ENCODE results near the gene WNT16.
"Not testable (repeated sequence)": the region's sequence is repeated elsewhere in the genome, so short reads cannot be mapped to it uniquely, and the experiment has no call there.

Gene WNT16

DNA sequence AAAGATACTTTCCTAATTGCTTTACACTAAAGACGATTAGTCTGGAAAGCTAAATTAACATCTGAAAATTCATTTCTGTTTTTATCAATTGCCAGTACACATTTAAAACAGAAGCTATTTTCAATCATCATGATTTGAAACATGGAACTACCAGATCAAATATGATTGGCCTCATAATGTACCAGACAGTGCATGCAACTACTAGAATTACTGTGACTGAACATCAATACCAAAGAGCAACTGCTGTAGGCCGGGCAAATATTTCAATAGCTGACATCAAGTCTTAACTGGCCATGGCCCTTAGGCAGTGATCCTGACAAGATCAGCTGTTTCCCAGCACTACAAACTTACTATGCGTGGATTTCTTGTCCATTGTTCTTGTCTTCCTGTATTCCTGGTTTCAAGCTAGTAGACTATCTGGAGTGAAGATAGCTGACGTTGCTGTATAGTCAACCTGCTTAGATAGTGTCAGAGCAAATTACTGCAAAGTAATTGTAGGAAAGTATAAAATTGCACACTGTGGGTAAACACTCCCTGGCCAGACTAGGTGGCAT is 21.7 kb upstream of the WNT16 start:
- DNase-seq = no peak

DNA sequence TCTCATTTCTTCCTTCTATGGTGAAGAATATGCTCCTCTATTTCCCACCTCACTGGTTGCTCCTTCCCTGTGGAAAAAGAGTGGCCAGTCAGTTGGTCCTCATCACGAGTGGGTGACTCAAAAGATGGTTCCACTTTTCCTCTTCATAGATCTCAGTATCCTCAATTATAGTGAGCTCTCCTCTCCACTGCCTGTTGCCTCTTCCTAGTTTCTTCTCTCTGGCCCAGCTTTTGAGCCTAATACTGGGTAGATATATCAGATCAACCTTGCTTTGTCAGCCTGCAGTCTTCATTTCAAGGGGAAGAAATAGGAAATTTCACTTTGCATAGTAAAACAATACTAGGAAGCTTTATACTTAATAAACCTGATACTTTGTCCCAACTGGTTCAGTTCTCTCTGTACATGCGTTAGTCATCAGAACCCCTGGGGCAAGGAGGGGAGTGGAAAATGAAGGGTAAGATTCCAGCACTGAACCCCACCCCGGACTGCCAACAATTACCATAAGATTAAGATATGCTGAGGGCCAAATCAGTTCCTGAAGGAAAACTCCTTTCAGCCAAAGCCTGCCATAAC is 15.5 kb upstream of the WNT16 start:
- DNase-seq = no peak

DNA sequence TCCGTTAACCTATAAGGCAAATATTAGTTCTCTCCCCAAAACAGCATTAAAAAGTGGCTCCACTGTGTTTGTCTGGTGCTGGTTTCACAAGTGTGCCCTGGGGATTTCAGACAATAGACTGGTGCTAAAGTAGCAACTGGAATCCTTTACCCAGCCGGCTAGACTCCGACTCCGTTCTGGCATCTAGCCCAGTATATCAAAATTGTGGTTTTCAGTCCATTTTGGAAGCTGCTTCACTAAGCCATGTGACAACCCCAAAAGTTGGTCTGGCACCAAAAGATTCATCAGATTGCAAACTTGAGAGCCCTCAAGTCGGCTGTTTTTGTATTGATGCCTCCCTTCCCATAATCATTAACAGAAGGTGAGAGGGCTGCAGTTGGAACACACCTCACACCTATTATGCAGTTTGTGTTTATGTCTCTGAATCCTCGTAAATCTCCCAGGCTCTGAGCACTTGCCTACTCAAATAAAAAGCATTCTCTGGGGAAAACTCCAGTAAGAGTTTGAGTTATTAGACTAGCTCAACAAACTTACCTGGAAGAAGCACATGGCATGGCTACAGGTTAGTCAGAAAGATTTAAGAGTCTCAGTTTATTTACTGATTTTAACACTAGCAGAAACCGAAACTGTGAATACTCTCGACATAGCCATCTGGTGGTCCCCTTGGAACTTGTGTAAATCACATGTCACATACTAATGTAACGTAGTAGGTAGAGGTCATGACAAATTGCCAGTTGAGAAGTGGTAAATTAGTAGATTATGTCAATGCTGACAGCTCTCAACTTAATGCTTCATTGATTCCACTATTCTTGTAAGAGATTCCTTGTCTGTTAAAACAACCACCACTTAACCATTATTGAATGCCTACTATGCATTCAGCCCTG is 14.8 kb upstream of the WNT16 start:
- no peak for DNase-seq

DNA sequence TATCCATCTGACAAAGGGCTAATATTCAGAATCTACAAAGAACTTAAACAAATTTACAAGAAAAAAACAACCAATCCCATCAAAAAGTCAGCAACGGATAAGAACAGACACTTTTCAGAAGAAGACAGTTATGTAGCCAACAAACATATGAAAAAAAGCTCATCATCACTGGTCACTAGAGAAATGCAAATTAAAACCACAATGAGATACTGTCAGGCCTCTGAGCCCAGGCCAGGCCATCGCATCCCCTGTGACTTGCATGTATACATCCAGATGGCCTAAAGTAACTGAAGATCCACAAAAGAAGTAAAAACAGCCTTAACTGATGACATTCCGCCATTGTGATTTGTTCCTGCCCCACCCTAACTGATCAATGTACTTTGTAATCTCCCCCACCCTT is 13.6 kb upstream of the WNT16 start:
- DNase-seq = not testable (repeated sequence)

DNA sequence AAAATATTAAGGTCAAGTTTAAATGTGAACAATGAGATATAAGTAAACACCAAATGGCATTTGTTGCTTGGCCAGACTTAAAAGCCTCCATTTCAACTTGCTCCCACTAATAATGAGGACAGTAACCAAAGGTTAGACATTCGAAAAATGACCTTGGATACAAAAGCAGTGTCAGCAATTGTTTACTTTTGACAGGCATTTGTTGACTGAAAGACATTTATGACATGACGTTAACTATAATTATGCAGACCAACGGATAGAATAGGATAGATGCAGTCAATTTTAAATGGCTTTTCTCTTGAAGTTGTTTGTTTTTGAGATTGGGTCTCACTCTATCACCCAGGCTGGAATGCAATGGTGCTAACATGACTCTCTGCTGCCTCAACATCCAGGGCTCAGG is 6.3 kb upstream of the WNT16 start:
- DNase-seq = no peak

DNA sequence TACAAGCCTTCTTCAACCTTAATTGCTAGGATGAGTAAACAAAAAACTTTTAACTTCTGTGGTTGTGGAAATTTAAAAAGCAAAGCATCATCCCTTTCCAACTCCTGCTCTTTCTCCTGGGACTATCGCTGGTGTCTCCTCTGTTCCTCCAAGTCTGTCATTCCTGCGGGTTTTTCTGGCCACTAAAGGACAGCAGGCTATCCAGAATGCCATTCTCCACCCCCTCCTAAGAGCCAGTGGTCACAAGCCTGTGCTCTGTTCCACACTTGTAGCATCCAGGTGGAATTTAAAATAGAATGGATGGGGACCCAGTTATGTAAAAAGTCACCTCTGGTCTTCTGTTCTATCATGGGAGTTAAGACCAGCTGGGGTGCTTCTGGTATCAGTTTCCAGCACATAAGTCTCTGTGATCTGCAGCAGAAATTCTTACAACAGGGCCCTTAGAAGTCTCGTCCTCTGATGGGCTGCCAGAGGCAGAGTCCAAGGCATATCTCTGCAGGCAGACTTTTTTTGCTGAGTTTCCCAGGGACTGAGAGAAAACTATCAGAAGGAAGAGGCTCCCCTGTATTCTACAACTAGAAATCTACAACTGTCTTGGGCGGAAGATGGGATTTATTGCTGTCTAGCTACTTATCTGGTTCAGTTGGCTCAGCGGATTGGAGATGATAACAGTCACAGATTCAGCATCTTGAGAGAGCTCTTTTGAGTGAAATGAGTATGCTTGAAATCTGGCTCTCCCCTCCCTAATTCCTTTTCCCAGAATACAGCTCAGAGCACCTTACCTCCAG is 5.1 kb upstream of the WNT16 start:
- DNase-seq = no peak

DNA sequence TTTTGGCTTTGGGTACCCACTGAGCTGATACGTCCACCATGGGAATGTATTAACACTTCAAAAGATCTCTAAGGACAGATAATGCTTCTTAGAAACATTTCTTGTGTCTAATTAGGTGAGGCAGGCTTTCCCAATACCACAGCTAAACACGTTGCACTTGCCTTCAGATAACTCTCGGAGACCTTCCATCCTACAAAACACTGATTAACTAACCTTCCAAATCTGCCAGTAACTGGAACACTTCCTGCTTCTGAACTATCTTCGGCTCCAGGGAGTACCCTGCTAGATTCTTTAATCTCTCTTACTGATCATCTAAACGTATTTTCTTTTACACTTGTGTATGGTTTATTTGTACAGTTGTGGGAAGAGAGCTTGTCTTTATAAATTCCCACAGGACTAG is 1.1 kb upstream of the WNT16 start:
- no peak for DNase-seq

DNA sequence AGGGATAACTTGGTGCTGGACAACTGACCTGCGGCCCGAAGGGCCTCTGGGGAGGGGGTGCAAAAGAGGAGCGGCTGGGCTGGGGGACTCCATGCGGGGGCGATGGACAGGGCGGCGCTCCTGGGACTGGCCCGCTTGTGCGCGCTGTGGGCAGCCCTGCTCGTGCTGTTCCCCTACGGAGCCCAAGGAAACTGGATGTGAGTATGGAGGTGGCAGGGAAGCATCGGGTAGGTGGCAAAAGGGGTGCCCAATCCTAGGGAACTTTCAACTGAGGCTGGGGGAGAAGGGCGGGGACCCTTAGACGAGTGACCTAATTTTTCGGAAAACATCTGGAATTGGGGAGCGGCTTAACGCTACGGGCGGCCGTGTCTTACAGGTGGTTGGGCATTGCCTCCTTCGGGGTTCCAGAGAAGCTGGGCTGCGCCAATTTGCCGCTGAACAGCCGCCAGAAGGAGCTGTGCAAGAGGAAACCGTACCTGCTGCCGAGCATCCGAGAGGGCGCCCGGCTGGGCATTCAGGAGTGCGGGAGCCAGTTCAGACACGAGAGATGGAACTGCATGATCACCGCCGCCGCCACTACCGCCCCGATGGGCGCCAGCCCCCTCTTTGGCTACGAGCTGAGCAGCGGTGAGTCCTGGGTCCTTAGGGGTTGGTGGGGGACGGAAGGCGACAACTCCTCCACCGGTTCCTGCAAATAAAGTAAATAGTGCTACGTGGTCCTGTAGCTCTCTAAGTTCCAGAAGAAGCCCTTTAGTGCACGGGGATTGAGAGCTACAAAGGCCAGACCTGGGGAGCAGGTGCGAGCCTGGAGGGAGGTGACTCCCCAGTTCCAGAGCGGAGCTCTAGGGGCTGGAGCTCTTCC is 622 bp downstream of the WNT16 start:
- no peak for DNase-seq

DNA sequence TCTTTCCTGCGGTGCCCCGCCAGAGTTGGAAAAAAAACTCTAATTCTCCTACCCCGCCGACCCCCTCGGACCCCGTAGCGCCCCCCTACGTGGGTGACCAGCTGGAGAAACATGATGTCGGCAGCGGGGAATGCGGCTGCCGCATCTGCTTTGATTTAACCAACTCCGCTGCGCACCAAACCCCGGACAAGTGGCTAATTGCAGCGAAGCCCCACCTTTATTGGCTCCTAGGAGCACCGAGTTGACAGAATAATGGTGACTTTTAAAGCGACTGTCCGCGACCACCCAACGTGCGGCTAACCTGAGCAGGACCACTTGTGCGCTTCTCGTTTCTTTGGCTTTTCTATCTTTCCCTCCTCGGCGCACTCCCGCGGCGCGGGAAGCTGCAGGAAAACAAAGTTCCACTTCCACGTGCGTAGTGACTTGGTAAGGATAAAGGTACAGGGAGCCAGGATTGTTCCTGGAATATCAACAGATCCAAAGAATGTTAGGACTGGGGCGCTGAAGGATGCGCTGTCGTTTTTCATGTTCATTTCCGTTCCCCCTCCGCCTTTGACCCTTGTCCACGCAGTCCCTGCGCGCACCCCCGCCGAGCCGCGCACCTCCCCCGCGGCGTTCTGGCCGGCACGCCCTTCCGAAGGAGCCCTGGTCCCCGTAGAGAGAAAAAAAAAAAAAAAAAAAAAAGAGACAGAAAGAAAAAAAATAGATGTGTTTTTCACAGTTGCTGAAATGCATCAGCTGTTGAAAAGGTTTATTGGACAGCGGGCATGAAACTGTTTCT is 1.4 kb downstream of the WNT16 start:
- no peak for DNase-seq

DNA sequence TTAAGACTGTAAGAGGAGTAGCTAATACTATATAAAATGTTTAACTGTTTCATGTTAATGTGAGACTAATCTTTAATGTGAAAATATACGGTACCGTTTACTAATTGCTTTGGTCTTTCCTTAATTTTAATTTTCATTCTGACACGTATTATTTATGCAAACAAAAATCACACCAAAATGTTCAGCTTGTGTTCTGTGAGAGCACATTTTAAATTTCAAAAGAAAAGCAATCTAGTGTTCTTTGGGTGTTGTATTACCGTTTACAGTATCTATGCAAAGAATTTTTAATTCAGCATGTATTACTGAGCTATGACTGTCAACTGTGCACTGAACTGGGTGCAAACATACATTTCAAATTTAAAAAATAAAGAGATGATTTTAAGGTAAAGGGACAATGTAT is 2.2 kb downstream of the WNT16 start:
- DNase-seq = no peak

DNA sequence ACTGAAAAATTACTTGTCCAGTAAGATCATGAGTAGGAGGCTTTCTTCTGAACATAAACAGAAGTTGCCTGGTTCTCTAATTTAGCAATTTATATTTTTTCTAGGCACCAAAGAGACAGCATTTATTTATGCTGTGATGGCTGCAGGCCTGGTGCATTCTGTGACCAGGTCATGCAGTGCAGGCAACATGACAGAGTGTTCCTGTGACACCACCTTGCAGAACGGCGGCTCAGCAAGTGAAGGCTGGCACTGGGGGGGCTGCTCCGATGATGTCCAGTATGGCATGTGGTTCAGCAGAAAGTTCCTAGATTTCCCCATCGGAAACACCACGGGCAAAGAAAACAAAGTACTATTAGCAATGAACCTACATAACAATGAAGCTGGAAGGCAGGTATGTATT is 2.8 kb downstream of the WNT16 start:
- no peak for DNase-seq

DNA sequence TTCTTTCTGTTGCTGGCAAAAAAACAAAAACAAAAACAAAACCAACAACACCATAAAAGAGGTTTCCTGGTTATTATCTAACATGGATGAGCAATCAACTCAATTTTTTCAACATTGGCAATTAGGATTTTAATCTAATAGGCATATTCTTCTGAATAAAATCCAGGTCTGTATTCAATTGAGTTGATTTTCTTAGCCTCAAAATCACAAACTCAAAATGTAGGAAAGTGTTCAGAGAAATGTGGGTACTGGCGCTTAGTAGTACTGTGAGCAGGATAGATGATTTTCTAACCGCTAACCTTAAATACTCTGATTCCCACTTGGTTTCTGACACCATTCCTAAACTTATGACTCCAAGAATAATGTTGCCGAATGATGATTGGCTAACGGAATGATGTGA is 5.6 kb downstream of the WNT16 start:
- no peak for DNase-seq

DNA sequence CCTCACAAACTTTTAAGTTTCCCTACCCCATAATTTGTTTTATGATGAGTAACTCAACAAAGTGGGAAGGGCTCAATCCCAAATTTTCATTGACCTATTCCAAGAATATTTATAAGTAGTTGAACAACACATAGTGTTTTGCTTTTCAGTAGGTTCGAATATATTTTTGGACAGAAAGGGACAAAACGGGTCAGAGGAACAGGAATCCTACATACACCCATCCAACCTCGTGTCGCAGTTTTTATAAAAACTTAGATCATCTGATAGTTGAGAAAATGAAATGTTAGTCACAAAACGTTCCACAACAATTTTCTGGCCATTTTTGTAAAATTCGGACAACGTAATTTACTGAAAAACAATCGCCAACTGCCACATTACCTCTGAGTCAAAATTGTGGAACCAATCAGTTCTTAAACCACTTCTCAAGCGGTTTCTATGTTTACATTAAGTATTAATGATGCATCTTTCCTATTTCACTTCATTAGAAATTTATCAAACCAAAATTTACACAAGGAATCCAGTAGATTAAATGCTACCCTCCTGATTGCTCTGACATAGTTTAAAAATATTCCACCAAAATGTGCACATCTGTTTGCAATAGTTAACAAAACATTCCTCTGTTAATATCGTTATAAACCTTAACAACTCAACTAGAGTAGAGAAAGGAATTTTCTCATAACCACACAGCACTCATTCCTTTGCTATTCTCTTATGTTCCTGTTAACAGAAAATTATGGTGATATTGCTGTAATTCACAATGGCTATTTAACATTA is 6.3 kb downstream of the WNT16 start:
- DNase-seq = no peak

DNA sequence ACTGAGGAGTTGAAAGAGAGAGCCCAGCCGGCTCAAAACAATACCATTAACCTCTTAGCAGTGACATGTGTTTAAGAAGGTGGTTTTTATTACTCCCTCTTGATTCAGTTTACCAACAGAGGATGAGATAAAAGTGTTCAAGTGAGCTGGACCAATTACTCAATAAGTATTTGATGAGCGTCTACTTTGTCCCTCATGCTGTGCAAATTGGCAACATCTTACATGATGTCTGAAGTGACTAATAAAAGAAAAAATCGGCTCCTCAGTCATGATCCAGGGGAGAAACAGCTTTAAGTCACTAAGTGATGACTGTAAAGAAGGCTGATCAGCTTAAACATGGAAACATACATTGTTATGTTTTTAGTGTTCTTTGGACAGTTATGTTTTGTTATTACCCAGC is 7.8 kb downstream of the WNT16 start:
- DNase-seq = no peak

DNA sequence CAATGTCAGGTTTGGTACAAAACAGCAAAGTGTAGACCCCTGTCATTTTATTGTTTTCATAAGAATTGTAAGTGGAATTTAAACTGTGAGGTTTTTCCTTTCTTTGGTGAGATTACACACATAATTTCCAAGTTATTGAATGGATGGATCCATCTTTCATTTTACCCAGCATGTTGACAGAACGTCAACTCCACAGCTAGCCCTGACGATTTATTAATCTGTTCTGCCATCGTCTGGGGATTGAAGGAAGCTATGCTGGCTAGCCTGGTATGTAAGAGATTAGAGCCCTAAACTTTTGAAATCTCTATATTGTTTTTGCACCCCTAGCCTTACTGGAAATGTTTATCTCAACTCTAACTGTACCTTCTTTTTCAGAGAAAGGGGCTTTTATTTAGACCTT is 8.6 kb downstream of the WNT16 start:
- no peak for DNase-seq

DNA sequence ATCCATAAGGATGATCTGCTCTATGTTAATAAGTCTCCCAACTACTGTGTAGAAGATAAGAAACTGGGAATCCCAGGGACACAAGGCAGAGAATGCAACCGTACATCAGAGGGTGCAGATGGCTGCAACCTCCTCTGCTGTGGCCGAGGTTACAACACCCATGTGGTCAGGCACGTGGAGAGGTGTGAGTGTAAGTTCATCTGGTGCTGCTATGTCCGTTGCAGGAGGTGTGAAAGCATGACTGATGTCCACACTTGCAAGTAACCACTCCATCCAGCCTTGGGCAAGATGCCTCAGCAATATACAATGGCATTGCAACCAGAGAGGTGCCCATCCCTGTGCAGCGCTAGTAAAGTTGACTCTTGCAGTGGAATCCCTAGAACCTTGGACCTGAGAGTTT is 10.3 kb downstream of the WNT16 start:
- no peak for DNase-seq

DNA sequence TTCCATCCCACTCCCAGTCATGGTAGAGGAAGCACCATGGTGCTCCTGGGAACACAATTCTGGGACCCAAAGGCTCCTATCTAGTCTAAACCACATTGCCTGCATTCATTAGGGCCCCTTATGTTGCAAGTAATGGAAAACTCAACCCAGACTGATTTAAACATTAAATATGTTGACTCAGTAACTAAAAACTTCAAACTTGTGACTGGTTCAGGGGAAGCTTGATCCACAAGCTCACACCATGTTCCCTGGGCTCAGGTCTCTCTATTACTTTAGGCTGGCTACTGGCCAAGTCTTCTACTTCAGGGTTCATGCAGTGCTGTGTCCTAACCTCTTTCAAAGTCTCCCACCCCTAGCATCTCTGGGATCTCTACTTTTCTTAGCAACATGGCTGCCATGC is 13.1 kb downstream of the WNT16 start:
- no peak for DNase-seq

DNA sequence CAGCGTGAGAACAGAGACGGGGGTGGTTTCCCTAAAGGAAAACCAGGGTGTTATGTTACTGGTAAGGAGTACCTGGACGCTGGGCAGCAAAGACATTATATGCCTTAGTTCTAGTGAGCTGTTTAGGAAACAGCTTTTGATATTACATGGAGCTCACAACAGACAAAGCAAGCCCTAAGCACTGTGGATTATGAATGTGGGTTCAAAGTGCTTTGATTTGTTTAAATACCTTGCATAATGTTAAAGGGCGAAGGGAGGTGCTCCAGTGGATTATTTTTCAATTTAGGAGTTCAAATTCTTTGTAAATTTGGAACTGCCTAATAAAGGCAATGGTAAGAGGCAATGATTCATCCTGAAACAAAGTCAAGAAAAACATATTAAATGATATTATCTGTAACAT is 13.8 kb downstream of the WNT16 start:
- no peak for DNase-seq

DNA sequence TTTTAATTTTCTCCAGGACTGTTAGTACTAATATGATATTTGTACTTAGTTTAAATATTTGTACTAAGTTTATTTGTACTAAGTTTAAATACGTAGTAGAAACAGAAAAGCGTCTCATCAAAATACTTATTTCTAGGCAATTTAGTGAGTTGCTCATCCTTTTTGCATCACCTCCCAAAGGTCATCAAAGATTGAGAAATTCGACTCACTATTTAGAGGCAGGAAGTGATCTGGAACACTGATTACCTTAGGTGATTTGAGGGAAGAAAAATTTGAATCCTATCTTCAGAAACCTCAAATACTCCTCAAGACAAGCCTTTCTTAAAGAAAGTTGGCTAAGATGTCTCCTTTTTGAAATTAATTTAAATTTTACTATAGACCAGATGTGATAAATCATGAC is 14.5 kb downstream of the WNT16 start:
- no peak for DNase-seq

DNA sequence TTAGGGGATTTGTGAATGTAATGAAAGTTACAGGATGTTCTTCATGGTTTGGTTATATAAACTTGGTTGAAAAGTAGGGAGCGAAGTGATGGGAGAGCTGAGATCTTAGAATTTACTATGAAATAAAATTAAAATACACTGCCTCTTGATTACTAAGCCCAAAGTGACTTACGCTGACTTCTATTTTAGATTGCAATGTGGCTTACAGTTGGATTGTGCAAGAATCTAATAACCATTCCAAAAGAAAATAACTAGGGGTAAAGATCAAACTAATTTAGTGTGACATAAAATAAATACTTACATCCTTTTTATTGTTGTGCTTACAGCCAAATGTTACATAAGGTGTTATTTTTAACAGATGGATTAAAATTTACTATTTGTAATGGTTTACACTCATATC is 15.3 kb downstream of the WNT16 start:
- DNase-seq = no peak

DNA sequence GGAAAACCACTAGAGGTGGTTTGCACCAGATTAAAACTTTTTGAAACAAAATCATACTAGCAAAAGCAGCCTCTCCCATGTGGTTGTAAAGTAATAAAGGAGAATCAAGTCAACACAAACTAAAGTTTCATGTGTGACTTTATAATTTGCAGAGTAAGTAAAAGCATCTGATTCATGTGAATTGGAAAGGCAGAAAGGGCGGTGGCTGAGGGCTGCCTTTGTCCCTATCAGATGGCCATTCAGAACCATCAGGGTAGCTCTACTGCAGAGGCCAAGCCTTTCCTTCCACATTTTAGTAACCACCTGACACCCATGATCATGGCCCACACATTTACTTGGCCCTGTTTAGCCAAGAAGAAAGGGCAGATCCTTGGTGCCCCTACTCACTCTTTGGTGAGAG is 15.7 kb downstream of the WNT16 start:
- no peak for DNase-seq
